GM10266 (cell line): ENCODE measurements around the gene GPR108.
A peak's percentile ranks its signal among the peaks of the same experiment; 100 is the strongest.

ENCODE experiments used
- DNase-seq: peaks from one replicate; pipeline ENCODE4 v3.0.0; 2012; ENCODE audit errors: extremely low spot score
- CTCF ChIP-seq: IDR thresholded peaks from 2 replicates; pipeline ENCODE4 v1.5.1; 2012; ENCODE audit warnings: mild to moderate bottlenecking, low read depth; ENCODE audit not compliant: control insufficient read depth, insufficient read depth; ENCODE audit errors: missing control alignments

Gene GPR108

GRCh38 chr19:6739883-6740588 is 2.7 kb upstream of the GPR108 start:
- peak; percentile 80 for DNase-seq
- TF ChIP-seq CTCF = no peak

GRCh38 chr19:6739390-6739882 is 2.1 kb upstream of the GPR108 start, which contains the start of gene TRIP10:
Gene TRIP10 (plus strand): TSS chr19:6739680. CDS start chr19:6739762, 82 bp downstream.
- DNase-seq = peak; percentile 98
- no peak for TF ChIP-seq CTCF

GRCh38 chr19:6738787-6739389 is 1.5 kb upstream of the GPR108 start:
- TF ChIP-seq CTCF = no peak
- DNase-seq = no peak

GRCh38 chr19:6737873-6738786 is 750 bp upstream of the GPR108 start:
- DNase-seq = peak; percentile 84
- TF ChIP-seq CTCF = peak; percentile 77

GRCh38 chr19:6736917-6737283 is 480 bp downstream of the GPR108 start:
- no peak for DNase-seq
- TF ChIP-seq CTCF = no peak

GRCh38 chr19:6736169-6736916 is 1.0 kb downstream of the GPR108 start:
- TF ChIP-seq CTCF = peak; percentile 80
- DNase-seq = peak; percentile 87
